Measurements from ENCODE around the gene KDM2A. TPM values are rescaled to one million over a fixed set of nuclear protein-coding genes. Genes with fewer than 3 reads are reported as not detected.

Gene KDM2A
- total RNA-seq, 1 experiment from 2014 or later = 121 TPM

DNA sequence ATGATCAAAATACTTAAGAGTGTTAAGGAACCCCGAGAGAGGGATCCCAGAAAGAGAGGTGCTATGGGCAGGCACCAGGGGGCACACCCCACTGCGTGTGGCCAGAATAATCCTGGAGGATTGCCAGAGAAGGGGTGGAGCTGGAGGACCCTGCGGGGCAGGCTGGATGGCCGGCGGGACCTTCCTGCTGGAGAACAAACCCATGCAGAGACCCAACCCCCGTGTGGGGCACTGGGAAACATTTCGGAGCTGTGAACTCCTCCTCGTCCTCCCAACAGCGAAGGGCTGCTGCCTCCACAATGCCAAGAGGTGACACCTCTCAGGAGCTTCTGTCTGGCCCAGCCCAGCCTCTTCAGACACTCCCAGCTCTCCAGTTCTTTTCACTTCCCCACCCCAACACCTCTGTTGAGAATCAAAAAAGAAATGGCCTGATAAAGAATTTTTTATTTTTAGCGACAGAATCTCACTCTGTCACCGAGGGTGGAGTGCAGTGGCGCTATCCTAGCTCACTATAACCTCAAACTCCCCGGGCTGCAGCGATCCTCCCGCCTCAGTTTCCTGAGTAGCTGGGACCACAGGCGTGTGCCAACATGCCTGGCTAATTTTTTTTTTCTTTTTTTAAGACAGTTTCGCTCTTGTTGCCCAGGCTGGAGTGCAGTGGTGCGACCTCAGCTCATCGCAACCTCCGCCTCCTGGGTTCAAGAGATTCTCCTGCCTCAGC is 36.8 kb upstream of the KDM2A start:
- Histone ChIP-seq H3K9me3 (ENCODE audit: low read depth, low read length, poor library complexity, severe bottlenecking) (no peaks in the 10 kb centered on the region), H3K4me1 (ENCODE audit: insufficient read depth, low read length, poor library complexity, severe bottlenecking) (peaks cover 19% of the 10 kb centered on the region), H3K27me3 (replicated peaks; ENCODE audit: insufficient read depth, low read depth, low read length, poor library complexity) (no peaks in the 10 kb centered on the region), H3K4me3 (ENCODE audit: low read depth, low read length, poor library complexity, severe bottlenecking) (no peak overlapping the region), H3K27ac (ENCODE audit: low read depth, low read length, poor library complexity, severe bottlenecking) (no peak overlapping the region), H3K36me3 (ENCODE audit: insufficient read depth, low read length, poor library complexity, severe bottlenecking) (no peaks in the 10 kb centered on the region)
- no TSS peak for BruUV-seq (replicated peaks)
- no peak for DNase-seq (ENCODE audit: low spot score)
- CTCF ChIA-PET = interaction anchor here (2.2 kb wide), 1 partner anchor 235 kb away, joined by 4 read pairs; no protein-coding TSS in a partner anchor
- intact Hi-C loops (cut with micrococcal nuclease; ENCODE audit: unreplicated experiment) = loop anchor here (5.0 to 10.0 kb wide), 4 partner anchors 85 to 303 kb away; no protein-coding TSS in a partner anchor
- no peak for TF ChIP-seq EZH2 (IDR thresholded peaks at IDR 0.05; ENCODE audit: borderline replicate concordance, low read depth, low read length, poor library complexity, severe bottlenecking)
- TF ChIP-seq, protein P1, sequence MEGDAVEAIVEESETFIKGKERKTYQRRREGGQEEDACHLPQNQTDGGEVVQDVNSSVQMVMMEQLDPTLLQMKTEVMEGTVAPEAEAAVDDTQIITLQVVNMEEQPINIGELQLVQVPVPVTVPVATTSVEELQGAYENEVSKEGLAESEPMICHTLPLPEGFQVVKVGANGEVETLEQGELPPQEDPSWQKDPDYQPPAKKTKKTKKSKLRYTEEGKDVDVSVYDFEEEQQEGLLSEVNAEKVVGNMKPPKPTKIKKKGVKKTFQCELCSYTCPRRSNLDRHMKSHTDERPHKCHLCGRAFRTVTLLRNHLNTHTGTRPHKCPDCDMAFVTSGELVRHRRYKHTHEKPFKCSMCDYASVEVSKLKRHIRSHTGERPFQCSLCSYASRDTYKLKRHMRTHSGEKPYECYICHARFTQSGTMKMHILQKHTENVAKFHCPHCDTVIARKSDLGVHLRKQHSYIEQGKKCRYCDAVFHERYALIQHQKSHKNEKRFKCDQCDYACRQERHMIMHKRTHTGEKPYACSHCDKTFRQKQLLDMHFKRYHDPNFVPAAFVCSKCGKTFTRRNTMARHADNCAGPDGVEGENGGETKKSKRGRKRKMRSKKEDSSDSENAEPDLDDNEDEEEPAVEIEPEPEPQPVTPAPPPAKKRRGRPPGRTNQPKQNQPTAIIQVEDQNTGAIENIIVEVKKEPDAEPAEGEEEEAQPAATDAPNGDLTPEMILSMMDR (conservative IDR thresholded peaks at IDR 0.05; ENCODE audit: low read depth, low read length) = no peak
- POLR2A ChIA-PET (ENCODE audit: low non-redundant PET) = no interaction called here

DNA sequence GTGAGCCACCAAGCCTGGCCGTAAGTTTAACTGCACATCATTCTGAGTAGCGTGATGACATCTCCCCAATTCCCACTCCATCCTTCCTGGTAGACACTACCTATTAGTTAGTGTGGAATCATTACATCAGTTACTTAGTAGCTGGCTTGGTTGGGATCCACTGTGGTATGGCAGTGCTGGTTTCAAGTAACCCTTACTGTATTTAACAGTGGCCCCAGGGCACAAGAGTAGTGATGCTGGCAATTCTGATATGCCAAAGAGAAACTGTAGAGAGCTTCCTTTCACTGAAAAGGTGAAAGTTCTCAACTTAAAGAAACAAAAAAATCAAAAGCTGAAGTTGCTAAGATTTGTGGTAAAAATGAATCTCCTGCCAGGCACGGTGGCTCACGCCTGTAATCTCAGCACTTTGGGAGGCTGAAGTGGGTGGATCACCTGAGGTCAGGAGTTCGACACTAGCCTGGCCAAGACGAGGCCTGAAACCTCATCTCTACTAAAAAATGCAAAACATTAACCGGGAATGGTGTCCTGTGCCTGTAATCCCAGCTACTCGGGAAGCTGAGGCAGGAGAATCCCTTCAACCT is 35.2 kb upstream of the KDM2A start:
- DNase-seq (ENCODE audit: low spot score) = no peak
- Histone ChIP-seq H3K36me3 (ENCODE audit: insufficient read depth, low read length, poor library complexity, severe bottlenecking) (no peaks in the 10 kb centered on the region), H3K9me3 (ENCODE audit: low read depth, low read length, poor library complexity, severe bottlenecking) (no peaks in the 10 kb centered on the region), H3K27ac (ENCODE audit: low read depth, low read length, poor library complexity, severe bottlenecking) (no peak overlapping the region), H3K4me3 (ENCODE audit: low read depth, low read length, poor library complexity, severe bottlenecking) (no peak overlapping the region), H3K27me3 (replicated peaks; ENCODE audit: insufficient read depth, low read depth, low read length, poor library complexity) (no peaks in the 10 kb centered on the region), H3K4me1 (ENCODE audit: insufficient read depth, low read length, poor library complexity, severe bottlenecking) (peaks cover 4% of the 10 kb centered on the region)
- ChIA-PET POLR2A (ENCODE audit: low non-redundant PET) (no interaction called here), CTCF (interaction anchor here (2.2 kb wide), 1 partner anchor 233 kb away, joined by 4 read pairs; no protein-coding TSS in a partner anchor)
- intact Hi-C loops (cut with micrococcal nuclease; ENCODE audit: unreplicated experiment) = loop anchor here (5.0 to 10.0 kb wide), 4 partner anchors 83 to 301 kb away; no protein-coding TSS in a partner anchor
- BruUV-seq (replicated peaks) = no TSS peak
- no peak for TF ChIP-seq EZH2 (IDR thresholded peaks at IDR 0.05; ENCODE audit: borderline replicate concordance, low read depth, low read length, poor library complexity, severe bottlenecking)
- TF ChIP-seq, protein P1 (conservative IDR thresholded peaks at IDR 0.05; ENCODE audit: low read depth, low read length) = no peak

DNA sequence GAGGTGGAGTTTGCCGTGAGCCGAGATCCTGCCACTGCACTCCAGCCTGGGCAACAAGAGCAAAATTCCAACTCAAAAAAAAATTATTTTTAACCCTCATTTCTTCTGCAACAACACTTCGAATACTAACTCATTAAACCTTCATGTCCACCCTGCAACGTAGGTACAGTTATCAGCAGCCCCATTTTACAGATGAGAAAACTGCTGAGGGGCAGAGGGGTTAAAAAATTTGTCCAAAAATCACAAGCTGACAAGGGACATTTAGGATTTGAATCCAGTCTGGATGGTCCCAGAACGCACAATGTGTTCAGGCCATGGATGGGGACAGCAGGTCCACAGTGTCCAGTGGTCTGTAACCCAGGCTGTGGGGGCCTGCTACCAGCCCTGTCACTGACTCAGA is 33.4 kb upstream of the KDM2A start:
- no peak overlapping the region for H3K27ac ChIP-seq (ENCODE audit: low read depth, low read length, poor library complexity, severe bottlenecking)
- no peak for DNase-seq (ENCODE audit: low spot score)
- intact Hi-C loops (cut with micrococcal nuclease; ENCODE audit: unreplicated experiment) = loop anchor here (10.0 kb wide), 1 partner anchor 299 kb away; no protein-coding TSS in a partner anchor
- no peaks in the 10 kb centered on the region for H3K27me3 ChIP-seq (replicated peaks; ENCODE audit: insufficient read depth, low read depth, low read length, poor library complexity)
- H3K9me3 ChIP-seq (ENCODE audit: low read depth, low read length, poor library complexity, severe bottlenecking) = no peaks in the 10 kb centered on the region
- ChIA-PET POLR2A (ENCODE audit: low non-redundant PET) (no interaction called here), CTCF (no interaction called here)
- TF ChIP-seq, protein P1 (conservative IDR thresholded peaks at IDR 0.05; ENCODE audit: low read depth, low read length) = no peak
- no peak for TF ChIP-seq EZH2 (IDR thresholded peaks at IDR 0.05; ENCODE audit: borderline replicate concordance, low read depth, low read length, poor library complexity, severe bottlenecking)
- H3K4me1 ChIP-seq (ENCODE audit: insufficient read depth, low read length, poor library complexity, severe bottlenecking) = no peaks in the 10 kb centered on the region
- H3K4me3 ChIP-seq (ENCODE audit: low read depth, low read length, poor library complexity, severe bottlenecking) = no peak overlapping the region
- no TSS peak for BruUV-seq (replicated peaks)
- no peaks in the 10 kb centered on the region for H3K36me3 ChIP-seq (ENCODE audit: insufficient read depth, low read length, poor library complexity, severe bottlenecking)
